ENCODE measurements around the gene SEL1L3.

SEL1L3 gene

DNA sequence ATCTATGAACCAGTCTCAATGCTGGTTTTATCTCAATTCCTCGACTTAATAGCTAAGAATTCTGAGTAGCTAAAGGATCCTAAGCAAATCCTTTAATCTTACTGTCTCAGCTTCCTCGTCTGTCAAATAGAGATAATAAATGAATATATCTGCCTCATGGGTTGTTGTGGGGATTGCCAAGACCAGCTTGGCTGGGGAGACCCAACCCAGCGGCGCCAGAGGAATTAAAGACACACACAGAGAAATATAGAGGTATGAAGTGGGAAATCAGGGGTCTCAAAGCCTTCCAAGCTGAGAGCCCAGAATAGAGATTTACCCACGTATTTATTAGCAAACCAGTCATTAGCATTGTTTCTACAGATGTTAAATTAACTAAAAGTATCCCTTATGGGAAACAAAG is 165.3 kb downstream of the SEL1L3 start:
- CTCF ChIA-PET: no interaction called here
- DNase-seq (ENCODE audit: extremely low spot score): no peak
- POLR2A ChIA-PET: no interaction called here
- TF ChIP-seq, protein P1, sequence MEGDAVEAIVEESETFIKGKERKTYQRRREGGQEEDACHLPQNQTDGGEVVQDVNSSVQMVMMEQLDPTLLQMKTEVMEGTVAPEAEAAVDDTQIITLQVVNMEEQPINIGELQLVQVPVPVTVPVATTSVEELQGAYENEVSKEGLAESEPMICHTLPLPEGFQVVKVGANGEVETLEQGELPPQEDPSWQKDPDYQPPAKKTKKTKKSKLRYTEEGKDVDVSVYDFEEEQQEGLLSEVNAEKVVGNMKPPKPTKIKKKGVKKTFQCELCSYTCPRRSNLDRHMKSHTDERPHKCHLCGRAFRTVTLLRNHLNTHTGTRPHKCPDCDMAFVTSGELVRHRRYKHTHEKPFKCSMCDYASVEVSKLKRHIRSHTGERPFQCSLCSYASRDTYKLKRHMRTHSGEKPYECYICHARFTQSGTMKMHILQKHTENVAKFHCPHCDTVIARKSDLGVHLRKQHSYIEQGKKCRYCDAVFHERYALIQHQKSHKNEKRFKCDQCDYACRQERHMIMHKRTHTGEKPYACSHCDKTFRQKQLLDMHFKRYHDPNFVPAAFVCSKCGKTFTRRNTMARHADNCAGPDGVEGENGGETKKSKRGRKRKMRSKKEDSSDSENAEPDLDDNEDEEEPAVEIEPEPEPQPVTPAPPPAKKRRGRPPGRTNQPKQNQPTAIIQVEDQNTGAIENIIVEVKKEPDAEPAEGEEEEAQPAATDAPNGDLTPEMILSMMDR (IDR thresholded peaks at IDR 0.05; ENCODE audit: control extremely low read depth, extremely low read depth, low read depth, missing control alignments): no peak
